ENCODE measurements around the gene PIP5K1C. TPM values are rescaled to one million over a fixed set of nuclear protein-coding genes. Genes with fewer than 3 reads are reported as not detected.

PIP5K1C gene
- total RNA-seq, 4 donors from 2014 or later = 73.2 to 180 (median 99.9) TPM

GRCh38 chr19:3734310-3734600 lies 34.0 kb upstream of the PIP5K1C start:
- TF ChIP-seq CTCF (IDR thresholded peaks at IDR 0.05) (no peak), EP300 (IDR thresholded peaks at IDR 0.05) (no peak), POLR2AphosphoS5 (IDR thresholded peaks at IDR 0.05) (no peak), POLR2A (IDR thresholded peaks at IDR 0.05; ENCODE audit: low read depth) (no peak)
- no peaks in the 10 kb centered on the region for H3K4me1 ChIP-seq
- intact Hi-C loops (cut with DNase I) = no loop called here
- no peak overlapping the region for H3K4me3 ChIP-seq
- peaks cover 0 to 1% (median 0%) of the 10 kb centered on the region in 4 donors for H3K9me3 ChIP-seq
- no peaks in the 10 kb centered on the region for H3K36me3 ChIP-seq
- H3K27me3 ChIP-seq = peaks cover 0 to 17% (median 0%) of the 10 kb centered on the region in 4 donors
- DNase-seq (ENCODE audit: extremely low spot score) = no peak
- no peak overlapping the region for H3K27ac ChIP-seq (replicated peaks in 1 of 4)
- 95% methylated on average over 14 of the region's 14 CpGs for WGBS

- TF ChIP-seq POLR2A (IDR thresholded peaks at IDR 0.05; ENCODE audit: low read depth) (no peak), EP300 (IDR thresholded peaks at IDR 0.05) (no peak), POLR2AphosphoS5 (IDR thresholded peaks at IDR 0.05) (no peak), CTCF (IDR thresholded peaks at IDR 0.05) (no peak)
- peaks cover 0 to 5% (median 0%) of the 10 kb centered on the region in 4 donors for H3K9me3 ChIP-seq
- H3K36me3 ChIP-seq = no peaks in the 10 kb centered on the region
- DNase-seq (ENCODE audit: extremely low spot score) = no peak
- intact Hi-C loops (cut with DNase I) = no loop called here
- H3K4me1 ChIP-seq = no peaks in the 10 kb centered on the region
- no peak overlapping the region for H3K27ac ChIP-seq (replicated peaks in 1 of 4)
- WGBS = 67% methylated on average over 14 of the region's 20 CpGs
- H3K4me3 ChIP-seq = no peak overlapping the region
- H3K27me3 ChIP-seq = peaks cover 0 to 12% (median 0%) of the 10 kb centered on the region in 4 donors
Observed at GRCh38 chr19:3733549-3734309, 33.5 kb upstream of the PIP5K1C start.

GRCh38 chr19:3732108-3732507 lies 31.8 kb upstream of the PIP5K1C start:
- DNase-seq (ENCODE audit: extremely low spot score) = no peak

GRCh38 chr19:3730457-3730958 lies 30.2 kb upstream of the PIP5K1C start:
- no peak overlapping the region for H3K27ac ChIP-seq (replicated peaks in 1 of 4)
- peaks cover 0 to 5% (median 0%) of the 10 kb centered on the region in 4 donors for H3K9me3 ChIP-seq
- 94% methylated on average over 31 of the region's 32 CpGs for WGBS
- H3K27me3 ChIP-seq = peaks cover 0 to 10% (median 0%) of the 10 kb centered on the region in 4 donors
- DNase-seq (ENCODE audit: extremely low spot score) = no peak
- no peaks in the 10 kb centered on the region for H3K36me3 ChIP-seq
- H3K4me3 ChIP-seq = no peak overlapping the region
- no peaks in the 10 kb centered on the region for H3K4me1 ChIP-seq
- intact Hi-C loops (cut with DNase I) = no loop called here
- no peak for TF ChIP-seq CTCF (IDR thresholded peaks at IDR 0.05)
- no peak for TF ChIP-seq POLR2AphosphoS5 (IDR thresholded peaks at IDR 0.05)
- TF ChIP-seq POLR2A (IDR thresholded peaks at IDR 0.05; ENCODE audit: low read depth) = no peak
- TF ChIP-seq EP300 (IDR thresholded peaks at IDR 0.05) = no peak

More at GRCh38 chr19:3732108-3732507, 31.8 kb upstream of the PIP5K1C start:
- Histone ChIP-seq H3K4me1 (no peaks in the 10 kb centered on the region), H3K4me3 (no peak overlapping the region), H3K36me3 (no peaks in the 10 kb centered on the region), H3K27me3 (peaks cover 0 to 5% (median 0%) of the 10 kb centered on the region in 4 donors), H3K9me3 (peaks cover 0 to 5% (median 0%) of the 10 kb centered on the region in 4 donors), H3K27ac (replicated peaks in 1 of 4) (no peak overlapping the region)
- 88% methylated on average over 1 of the region's 1 CpG for WGBS
- intact Hi-C loops (cut with DNase I) = no loop called here
- TF ChIP-seq POLR2A (IDR thresholded peaks at IDR 0.05; ENCODE audit: low read depth) = no peak
- no peak for TF ChIP-seq POLR2AphosphoS5 (IDR thresholded peaks at IDR 0.05)
- TF ChIP-seq CTCF (IDR thresholded peaks at IDR 0.05) = no peak
- TF ChIP-seq EP300 (IDR thresholded peaks at IDR 0.05) = no peak
